DOHH2 (cell line): ENCODE results near the gene HEG1.

Experiments used
- H3F3A ChIP-seq: fragments of 200-600 bp; sonication (generic), shearing (Covaris generic); 2 replicates; pipeline ENCODE4 v1.6.0; 2016; ENCODE audit warnings: antibody characterized with exemption, mild to moderate bottlenecking; ENCODE audit not compliant: control insufficient read depth, insufficient read depth
- H3K27ac ChIP-seq: fragments of 200-600 bp; sonication (generic); 2 replicates; pipeline ENCODE4 v1.5.1; 2014; ENCODE audit warnings: low read depth, mild to moderate bottlenecking, low read length, moderate library complexity
- H3K27me3 ChIP-seq: fragments of 200-600 bp; sonication (generic); 2 replicates; pipeline ENCODE4 v1.6.1; 2014; ENCODE audit warnings: mild to moderate bottlenecking, low read length, mixed read lengths; ENCODE audit not compliant: control insufficient read depth
- H3K36me3 ChIP-seq: fragments of 200-600 bp; sonication (generic); 2 replicates; pipeline ENCODE4 v1.6.1; 2014; ENCODE audit warnings: mild to moderate bottlenecking, low read length, moderate library complexity, mixed read lengths; ENCODE audit not compliant: control insufficient read depth
- H3K4me1 ChIP-seq: fragments of 200-600 bp; sonication (generic); 2 replicates; pipeline ENCODE4 v1.6.1; 2014; ENCODE audit warnings: mild to moderate bottlenecking, low read length, mixed read lengths; ENCODE audit not compliant: control insufficient read depth
- H3K4me2 ChIP-seq: fragments of 200-600 bp; sonication (generic); 2 replicates; pipeline ENCODE4 v1.6.0; 2014; ENCODE audit warnings: mild to moderate bottlenecking, low read length, moderate library complexity
- H3K4me3 ChIP-seq: fragments of 200-600 bp; sonication (generic); 2 replicates; pipeline ENCODE4 v1.5.1; 2014; ENCODE audit warnings: mild to moderate bottlenecking, low read length, mixed read lengths
- H3K79me2 ChIP-seq: fragments of 200-600 bp; sonication (generic); 2 replicates; pipeline ENCODE4 v1.6.1; 2014; ENCODE audit warnings: mild to moderate bottlenecking, low read length, mixed read lengths; ENCODE audit not compliant: control insufficient read depth
- H3K9me2 ChIP-seq: fragments of 200-600 bp; sonication (generic); replicated peaks from 2 replicates; pipeline ENCODE4 v1.6.1; 2014; ENCODE audit warnings: mild to moderate bottlenecking, low read length, mixed read lengths; ENCODE audit not compliant: control insufficient read depth
- H3K9me3 ChIP-seq: fragments of 200-600 bp; sonication (generic); 2 replicates; pipeline ENCODE4 v1.6.1; 2014; ENCODE audit warnings: antibody characterized with exemption, low read length, mixed read lengths; ENCODE audit not compliant: control insufficient read depth, insufficient read depth
- H4K20me1 ChIP-seq: fragments of 200-600 bp; sonication (generic); 2 replicates; pipeline ENCODE4 v1.6.0; 2014; ENCODE audit warnings: low read depth, mild to moderate bottlenecking, antibody characterized with exemption, low read length, moderate library complexity; ENCODE audit not compliant: control insufficient read depth, insufficient read depth
- CTCF ChIP-seq: fragments of 200-600 bp; sonication (generic); IDR thresholded peaks from one replicate; pipeline ENCODE4 v1.5.1; 2014; ENCODE audit warnings: antibody characterized with exemption, mild to moderate bottlenecking, low read depth, low read length; ENCODE audit not compliant: poor library complexity, severe bottlenecking
- EZH2phosphoT487 ChIP-seq: fragments of 200-600 bp; sonication (generic); IDR thresholded peaks from 2 replicates; pipeline ENCODE4 v1.6.1; 2017; ENCODE audit warnings: borderline replicate concordance, mild to moderate bottlenecking, antibody characterized with exemption, low read length, moderate library complexity, mixed read lengths

The HEG1 gene

GRCh38 chr3:125033616-125034015 is 22.2 kb downstream of the HEG1 start:
- H4K20me1 ChIP-seq = no peaks in the 10 kb centered on the region
- no peaks in the 10 kb centered on the region for H3K9me3 ChIP-seq
- no peaks in the 10 kb centered on the region for H3K27me3 ChIP-seq
- no peaks in the 10 kb centered on the region for H3K36me3 ChIP-seq
- H3K79me2 ChIP-seq = no peaks in the 10 kb centered on the region
- H3K4me3 ChIP-seq = no peak overlapping the region
- H3K27ac ChIP-seq = no peak overlapping the region
- no peaks in the 10 kb centered on the region for H3K4me1 ChIP-seq
- TF ChIP-seq EZH2phosphoT487 (no peak), CTCF (no peak)
- no peak overlapping the region for H3K4me2 ChIP-seq
- no peaks in the 10 kb centered on the region for H3F3A ChIP-seq
- no peaks in the 10 kb centered on the region for H3K9me2 ChIP-seq

GRCh38 chr3:125033135-125033534 is 22.7 kb downstream of the HEG1 start:
- no peaks in the 10 kb centered on the region for H4K20me1 ChIP-seq
- no peaks in the 10 kb centered on the region for H3K79me2 ChIP-seq
- no peak overlapping the region for H3K4me3 ChIP-seq
- no peaks in the 10 kb centered on the region for H3F3A ChIP-seq
- no peak for TF ChIP-seq CTCF
- TF ChIP-seq EZH2phosphoT487 = no peak
- no peaks in the 10 kb centered on the region for H3K4me1 ChIP-seq
- H3K27ac ChIP-seq = no peak overlapping the region
- H3K4me2 ChIP-seq = no peak overlapping the region
- H3K9me2 ChIP-seq = no peaks in the 10 kb centered on the region
- H3K9me3 ChIP-seq = no peaks in the 10 kb centered on the region
- H3K27me3 ChIP-seq = no peaks in the 10 kb centered on the region
- H3K36me3 ChIP-seq = no peaks in the 10 kb centered on the region

- H3K27me3 ChIP-seq = no peaks in the 10 kb centered on the region
- no peak overlapping the region for H3K27ac ChIP-seq
- no peaks in the 10 kb centered on the region for H3K9me2 ChIP-seq
- no peaks in the 10 kb centered on the region for H3F3A ChIP-seq
- no peak overlapping the region for H3K4me2 ChIP-seq
- TF ChIP-seq EZH2phosphoT487 = no peak
- H3K4me1 ChIP-seq = no peaks in the 10 kb centered on the region
- H3K36me3 ChIP-seq = no peaks in the 10 kb centered on the region
- no peaks in the 10 kb centered on the region for H3K79me2 ChIP-seq
- no peak overlapping the region for H3K4me3 ChIP-seq
- H4K20me1 ChIP-seq = no peaks in the 10 kb centered on the region
- H3K9me3 ChIP-seq = no peaks in the 10 kb centered on the region
Observed at GRCh38 chr3:125032683-125033082, 23.1 kb downstream of the HEG1 start.

- no peaks in the 10 kb centered on the region for H3K9me3 ChIP-seq
- H4K20me1 ChIP-seq = no peaks in the 10 kb centered on the region
- no peaks in the 10 kb centered on the region for H3K36me3 ChIP-seq
- H3K27me3 ChIP-seq = no peaks in the 10 kb centered on the region
- H3K4me1 ChIP-seq = no peaks in the 10 kb centered on the region
- H3K27ac ChIP-seq = no peak overlapping the region
- H3K79me2 ChIP-seq = no peaks in the 10 kb centered on the region
- no peak overlapping the region for H3K4me2 ChIP-seq
- no peaks in the 10 kb centered on the region for H3F3A ChIP-seq
- H3K4me3 ChIP-seq = no peak overlapping the region
- TF ChIP-seq CTCF (no peak), EZH2phosphoT487 (no peak)
- no peaks in the 10 kb centered on the region for H3K9me2 ChIP-seq
Observed at GRCh38 chr3:125032100-125032643, 23.6 kb downstream of the HEG1 start.
